DMS53 (cell line): ENCODE results near the gene MYB.

Source experiments
- DNase-seq: peaks from one replicate; lab custom pipeline; 2025; lab: John Stamatoyannopoulos, UW

Gene MYB

GRCh38 chr6:135189344-135189743, 8.2 kb downstream of the MYB start:
- no peak for DNase-seq

GRCh38 chr6:135191508-135192255, 10.6 kb downstream of the MYB start:
- DNase-seq: no peak

- no peak for DNase-seq
These were observed 11.4 kb downstream of the MYB start for GRCh38 chr6:135192256-135193174.

GRCh38 chr6:135193221-135193620, 12.1 kb downstream of the MYB start:
- DNase-seq: no peak

- DNase-seq: no peak
These were observed 13.9 kb downstream of the MYB start for GRCh38 chr6:135195041-135195440.

- DNase-seq: peak; percentile 22
These were observed 14.4 kb downstream of the MYB start for GRCh38 chr6:135195522-135195921.

- no peak for DNase-seq
These were observed 15.8 kb downstream of the MYB start for GRCh38 chr6:135196739-135197510.

- no peak for DNase-seq
These were observed 21.7 kb downstream of the MYB start for GRCh38 chr6:135202836-135203235.

- no peak for DNase-seq
These were observed 23.8 kb downstream of the MYB start for GRCh38 chr6:135204951-135205350.

- DNase-seq: no peak
These were observed 28.7 kb downstream of the MYB start for GRCh38 chr6:135209803-135210202.

- DNase-seq: no peak
These were observed 29.7 kb downstream of the MYB start for GRCh38 chr6:135210632-135211305.

- DNase-seq: no peak
These were observed 30.2 kb downstream of the MYB start for GRCh38 chr6:135211306-135211702.

GRCh38 chr6:135212020-135212806, 31.1 kb downstream of the MYB start:
- no peak for DNase-seq

- no peak for DNase-seq
These were observed 31.8 kb downstream of the MYB start for GRCh38 chr6:135212935-135213334.

- DNase-seq: no peak
These were observed 32.5 kb downstream of the MYB start for GRCh38 chr6:135213616-135214015.

GRCh38 chr6:135215160-135215559, 34.1 kb downstream of the MYB start:
- DNase-seq: no peak

GRCh38 chr6:135215563-135215962, 34.5 kb downstream of the MYB start:
- no peak for DNase-seq

GRCh38 chr6:135217663-135218062, 36.6 kb downstream of the MYB start:
- no peak for DNase-seq

GRCh38 chr6:135219346-135219745, 38.2 kb downstream of the MYB start:
- DNase-seq: no peak

GRCh38 chr6:135221042-135221441, 39.9 kb downstream of the MYB start:
- no peak for DNase-seq

- DNase-seq: no peak
These were observed 40.4 kb downstream of the MYB start for GRCh38 chr6:135221505-135221904.
